H9 (cell line): ENCODE results near the gene TTC23L. TPM values are rescaled to one million over a fixed set of nuclear protein-coding genes. Genes with fewer than 3 reads are reported as not detected.
A peak's percentile ranks its signal among the peaks of the same experiment; 100 is the strongest.

Source experiments
- DNase-seq: peaks from one replicate; pipeline ENCODE4 v3.0.0-alpha.2; 2017
- H2AFZ ChIP-seq: one replicate; pipeline ENCODE4 v1.6.1; 2013; ENCODE audit warnings: mild to moderate bottlenecking, low read length, control low read depth, moderate library complexity
- H2AK5ac ChIP-seq: 2 replicates; pipeline ENCODE4 v1.6.1; 2013; ENCODE audit warnings: low read length, control low read depth, mixed read lengths; ENCODE audit not compliant: insufficient read length
- H2BK120ac ChIP-seq: one replicate; pipeline ENCODE4 v1.6.1; 2013; ENCODE audit warnings: low read depth, mild to moderate bottlenecking, low read length, control low read depth, inconsistent platforms; ENCODE audit not compliant: poor library complexity, severe bottlenecking
- H2BK12ac ChIP-seq: 2 replicates; pipeline ENCODE4 v1.6.1; 2013; ENCODE audit warnings: low read length, control low read depth, mixed read lengths, low read depth; ENCODE audit not compliant: insufficient read length
- H2BK15ac ChIP-seq: 2 replicates; pipeline ENCODE4 v1.6.1; 2013; ENCODE audit warnings: low read depth, low read length, control low read depth
- H2BK20ac ChIP-seq: one replicate; pipeline ENCODE4 v1.6.1; 2013; ENCODE audit warnings: low read depth, mild to moderate bottlenecking, low read length, control low read depth, inconsistent platforms; ENCODE audit not compliant: poor library complexity, severe bottlenecking
- H2BK5ac ChIP-seq: 2 replicates; pipeline ENCODE4 v1.6.1; 2013; ENCODE audit warnings: low read length, control low read depth, mixed read lengths; ENCODE audit not compliant: insufficient read length
- H3K14ac ChIP-seq: 2 replicates; pipeline ENCODE4 v1.6.1; 2013; ENCODE audit warnings: low read length, control low read depth; ENCODE audit not compliant: insufficient read depth
- H3K18ac ChIP-seq: 2 replicates; pipeline ENCODE4 v1.6.1; 2013; ENCODE audit warnings: low read depth, mild to moderate bottlenecking, mixed read lengths, low read length, control low read depth; ENCODE audit not compliant: insufficient read length
- H3K23ac ChIP-seq: 2 replicates; pipeline ENCODE4 v1.6.1; 2013; ENCODE audit warnings: low read length, control low read depth, mixed read lengths, low read depth; ENCODE audit not compliant: insufficient read length
- H3K23me2 ChIP-seq: 2 replicates; pipeline ENCODE4 v1.6.1; 2013; ENCODE audit warnings: low read depth, mild to moderate bottlenecking, mixed read lengths, low read length, control low read depth; ENCODE audit not compliant: insufficient read length, poor library complexity, severe bottlenecking
- H3K27ac ChIP-seq: 2 replicates; pipeline ENCODE4 v1.5.1; 2013; ENCODE audit warnings: low read length, control low read depth, mixed read lengths, low read depth; ENCODE audit not compliant: insufficient read length
- H3K27me3 ChIP-seq: 2 replicates; pipeline ENCODE4 v1.6.1; 2013; ENCODE audit warnings: low read length, control low read depth, inconsistent platforms; ENCODE audit not compliant: insufficient read depth
- H3K4ac ChIP-seq: 2 replicates; pipeline ENCODE4 v1.6.1; 2013; ENCODE audit warnings: low read depth, mild to moderate bottlenecking, control low read depth, inconsistent platforms, low read length, moderate library complexity
- H3K4me1 ChIP-seq: 2 replicates; pipeline ENCODE4 v1.6.1; 2013; ENCODE audit warnings: low read length, control low read depth, inconsistent platforms; ENCODE audit not compliant: insufficient read depth
- H3K4me2 ChIP-seq: 2 replicates; pipeline ENCODE4 v1.6.1; 2013; ENCODE audit warnings: low read length, control low read depth, mixed read lengths; ENCODE audit not compliant: insufficient read length, insufficient read depth
- H3K56ac ChIP-seq: 2 replicates; pipeline ENCODE4 v1.6.1; 2013; ENCODE audit warnings: low read depth, mild to moderate bottlenecking, mixed read lengths, low read length, control low read depth; ENCODE audit not compliant: insufficient read length
- H3K79me1 ChIP-seq: 2 replicates; pipeline ENCODE4 v1.6.1; 2013; ENCODE audit warnings: low read depth, mild to moderate bottlenecking, moderate library complexity, low read length, control low read depth, inconsistent platforms; ENCODE audit not compliant: insufficient read depth, poor library complexity, severe bottlenecking
- H3K79me2 ChIP-seq: 2 replicates; pipeline ENCODE4 v1.6.1; 2013; ENCODE audit warnings: low read length, control low read depth, inconsistent platforms; ENCODE audit not compliant: insufficient read depth
- H3K9ac ChIP-seq: 2 replicates; pipeline ENCODE4 v1.6.1; 2013; ENCODE audit warnings: low read length, control low read depth, mixed read lengths; ENCODE audit not compliant: insufficient read length; ENCODE audit errors: extremely low read depth
- H3K9me3 ChIP-seq: one replicate; pipeline ENCODE4 v1.6.1; 2013; ENCODE audit warnings: low read depth, low read length, inconsistent platforms; ENCODE audit not compliant: control insufficient read depth
- H3T11ph ChIP-seq: one replicate; pipeline ENCODE4 v1.6.1; 2013; ENCODE audit warnings: mild to moderate bottlenecking, low read length, control low read depth, inconsistent platforms
- H4K20me1 ChIP-seq: one replicate; pipeline ENCODE4 v1.6.1; 2013; ENCODE audit not compliant: control insufficient read depth, insufficient read length, insufficient read depth
- H4K5ac ChIP-seq: 2 replicates; pipeline ENCODE4 v1.6.1; 2013; ENCODE audit warnings: low read depth, mild to moderate bottlenecking, mixed read lengths, low read length, control low read depth; ENCODE audit not compliant: insufficient read length
- H4K8ac ChIP-seq: replicated peaks from 2 replicates; pipeline ENCODE4 v1.6.1; 2013; ENCODE audit warnings: low read length, control low read depth, mixed read lengths, low read depth; ENCODE audit not compliant: insufficient read length
- H4K91ac ChIP-seq: 2 replicates; pipeline ENCODE4 v1.6.1; 2013; ENCODE audit warnings: low read depth, mild to moderate bottlenecking, moderate library complexity, mixed read lengths, low read length, control low read depth; ENCODE audit not compliant: insufficient read length
- H3K27ac Mint-ChIP-seq, 3 experiments: 2 replicates in 2 of 3; 3 replicates in 1 of 3; pipeline ENCODE4 v1.8.0; 2020 to 2021; ENCODE audit warnings: mixed read lengths in 3 of 3, mild to moderate bottlenecking in 1 of 3, moderate library complexity in 1 of 3
- H3K27me3 Mint-ChIP-seq: 2 replicates; pipeline ENCODE4 v1.8.0; 2021; ENCODE audit warnings: low read depth, mild to moderate bottlenecking, moderate library complexity, mixed read lengths
- H3K36me3 Mint-ChIP-seq, 3 experiments: 2 replicates in 2 of 3; 3 replicates in 1 of 3; pipeline ENCODE4 v1.8.0; 2020 to 2021; ENCODE audit warnings: low read depth in 3 of 3, mixed read lengths in 3 of 3; ENCODE audit not compliant: insufficient read depth in 1 of 3
- H3K4me1 Mint-ChIP-seq, 2 experiments: 2 replicates each; pipeline ENCODE4 v1.8.0; 2020; ENCODE audit warnings: mixed read lengths in 2 of 2
- H3K4me3 Mint-ChIP-seq, 2 experiments: 2 replicates in 1 of 2; 3 replicates in 1 of 2; pipeline ENCODE4 v1.8.0; 2020 to 2021; ENCODE audit warnings: mild to moderate bottlenecking in 2 of 2, mixed read lengths in 2 of 2, moderate library complexity in 1 of 2
- H3K9me3 Mint-ChIP-seq, 2 experiments: 2 replicates in 1 of 2; 3 replicates in 1 of 2; pipeline ENCODE4 v1.8.0; 2020; ENCODE audit warnings: mild to moderate bottlenecking in 2 of 2, mixed read lengths in 2 of 2, moderate library complexity in 1 of 2
- CTCF ChIP-seq: fragments of 200-600 bp; sonication (generic); conservative IDR thresholded peaks from 3 replicates; pipeline ENCODE4 v1.8.0; 2021; ENCODE audit warnings: antibody characterized with exemption, mild to moderate bottlenecking
- WGBS: extraction: QIAGEN DNeasy Blood & Tissue Kit; methylation state at CpG from one replicate; pipeline ENCODE4 v1.1.7; 2013; ENCODE audit warnings: missing lambda C conversion rate, low lambda C conversion rate, mixed read lengths; ENCODE audit not compliant: insufficient read length; ENCODE audit errors: extremely low coverage; 5-methylcytosine and 5-hydroxymethylcytosine counted together
- total RNA-seq: library from RNA; stranded (reverse); gene quantifications from 2 replicates; pipeline ENCODE4 v1.2.1, GENCODE V29; 2021

TTC23L gene
- total RNA-seq, 1 experiment from 2014 or later = 0.96 TPM

- Mint-ChIP-seq H3K4me1 (peaks cover 31 to 34% of the 10 kb centered on the region in 2 experiments), H3K27ac (peak overlapping the region in 2 of 3 experiments; percentile 37 to 40; a peak in 3 of 7 replicates), H3K4me3 (no peak overlapping the region), H3K36me3 (no peaks in the 10 kb centered on the region), H3K27me3 (no peaks in the 10 kb centered on the region), H3K9me3 (no peaks in the 10 kb centered on the region)
- no peaks in the 10 kb centered on the region for H3K79me2 ChIP-seq
- H3K18ac ChIP-seq = peak overlapping the region; percentile 53
- no peak overlapping the region for H4K8ac ChIP-seq
- no peak overlapping the region for H3K56ac ChIP-seq
- no peaks in the 10 kb centered on the region for H3K27me3 ChIP-seq
- H4K5ac ChIP-seq = no peak overlapping the region
- H2BK20ac ChIP-seq = no peak overlapping the region
- no peak overlapping the region for H3K9ac ChIP-seq
- peak overlapping the region; percentile 76; the same call in 1 of the 2 replicates for H3K14ac ChIP-seq
- no peak overlapping the region for H2BK5ac ChIP-seq
- H3K79me1 ChIP-seq = no peaks in the 10 kb centered on the region
- TF ChIP-seq CTCF = no peak
- no peaks in the 10 kb centered on the region for H3K23me2 ChIP-seq
- no peak overlapping the region for H3T11ph ChIP-seq
- H2BK15ac ChIP-seq = no peak overlapping the region
- H3K4me1 ChIP-seq = peaks cover 12% of the 10 kb centered on the region; the same call in 1 of the 2 replicates
- no peaks in the 10 kb centered on the region for H4K20me1 ChIP-seq
- H3K4me2 ChIP-seq = no peak overlapping the region
- H3K23ac ChIP-seq = no peak overlapping the region
- DNase-seq = no peak
- H3K27ac ChIP-seq = no peak overlapping the region
- no peak overlapping the region for H2AK5ac ChIP-seq
- no peak overlapping the region for H3K4ac ChIP-seq
- H2AFZ ChIP-seq = no peak overlapping the region
- no peak overlapping the region for H2BK120ac ChIP-seq
- no peak overlapping the region for H4K91ac ChIP-seq
- H3K9me3 ChIP-seq = no peaks in the 10 kb centered on the region
- H2BK12ac ChIP-seq = no peak overlapping the region
- no CpG with 5 or more reads among the region's 3 CpGs for WGBS
Measured at GRCh38 chr5:34866989-34867471, 28.1 kb downstream of the TTC23L start.
